ENCODE measurements around the gene RIPOR1. TPM values are rescaled to one million over a fixed set of nuclear protein-coding genes. Genes with fewer than 3 reads are reported as not detected.
A peak's percentile ranks its signal among the peaks of the same experiment; 100 is the strongest.

Gene RIPOR1
- total and polyA plus RNA-seq, 2 of the 4 experiments (the other 2 are of a cell fraction), result 9.5 to 41.3 TPM

DNA sequence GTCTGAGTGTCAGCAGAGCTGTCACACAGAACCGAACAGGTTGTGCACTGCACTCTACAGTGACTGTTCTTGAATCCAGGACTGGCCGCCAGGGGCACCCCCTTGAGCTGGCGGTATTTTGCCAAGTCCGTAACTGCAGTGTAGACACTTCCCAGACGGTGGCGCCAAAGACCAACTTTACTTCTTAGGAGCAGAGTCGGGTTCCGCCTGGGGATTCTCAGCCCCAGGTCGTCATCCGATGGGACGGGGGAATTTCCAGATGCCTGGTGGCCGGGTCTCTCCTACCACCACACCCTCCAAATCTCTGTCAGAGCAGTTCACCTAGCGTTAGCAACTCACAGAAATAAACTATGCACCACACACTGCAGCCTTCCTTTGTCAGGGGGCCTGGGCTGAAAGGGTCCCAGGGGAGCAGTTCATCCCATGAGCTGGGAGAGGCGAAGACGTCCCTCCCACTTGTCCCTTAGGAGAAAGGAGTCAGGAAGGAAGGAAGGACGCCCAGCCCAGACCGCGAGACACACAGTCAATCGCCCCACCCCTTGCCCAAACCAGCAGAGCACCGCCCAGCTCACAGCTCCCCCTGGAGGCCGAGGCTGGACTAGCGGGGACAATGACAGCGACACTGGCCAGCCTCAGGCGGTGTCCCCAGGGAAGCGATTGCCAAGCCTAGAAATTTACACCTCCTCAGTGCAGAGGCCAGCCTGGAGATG, 7.4 kb upstream of the RIPOR1 start (continued):
- peak; percentile 35; the same call in 1 of the 2 replicates for TF ChIP-seq CHD1 (IDR thresholded peaks at IDR 0.05; ENCODE audit: low read depth, low read length)

DNA sequence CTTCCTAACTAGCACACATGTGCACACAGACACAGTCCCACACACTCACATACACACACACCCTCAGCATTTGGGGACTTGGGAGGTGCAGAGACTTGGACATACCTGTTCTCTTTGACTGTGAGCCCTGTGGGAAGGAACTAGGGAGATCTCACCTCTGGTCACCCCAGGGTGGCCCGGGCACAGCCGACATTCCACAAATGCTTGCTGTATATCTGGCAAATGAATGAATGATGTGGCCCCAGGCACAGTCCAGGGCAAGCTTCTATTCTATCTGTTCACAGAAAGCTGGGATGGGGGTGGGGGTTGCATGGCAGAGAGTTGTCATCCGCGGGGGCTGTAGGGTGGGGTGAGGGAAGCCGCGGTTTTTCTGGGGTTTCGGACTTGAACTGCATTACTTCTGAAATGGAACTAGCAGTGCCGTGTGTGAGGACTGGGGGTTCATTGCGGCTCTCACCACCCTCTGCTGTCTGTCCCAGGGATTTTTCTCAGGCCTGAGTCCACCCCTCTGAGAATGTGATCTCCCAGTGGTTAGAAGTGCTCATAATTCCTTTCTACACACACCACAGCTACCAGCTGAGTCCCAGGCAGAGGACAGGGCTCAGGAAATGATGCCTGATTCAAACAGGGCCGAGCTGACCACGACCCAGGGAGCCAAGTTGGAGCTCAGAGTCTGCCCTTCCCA, 3.3 kb upstream of the RIPOR1 start:
- Histone ChIP-seq H2BK20ac (ENCODE audit: low read depth, low read length) (no peak overlapping the region), H3K79me1 (ENCODE audit: low read depth in 1 of 2, low read length in 2 of 2) (peaks cover 7 to 10% of the 10 kb centered on the region in 2 experiments; a peak in 3 of 4 replicates), H4K91ac (ENCODE audit: insufficient read depth, low read depth, low read length) (no peak overlapping the region), H2BK120ac (ENCODE audit: low read depth, low read length) (no peak overlapping the region), H3K56ac (ENCODE audit: extremely low read depth, insufficient read depth, low read length) (no peak overlapping the region), H4K5ac (ENCODE audit: low read depth, low read length) (no peak overlapping the region), H3K18ac (ENCODE audit: low read depth, low read length) (no peak overlapping the region), H2AK5ac (ENCODE audit: low read depth, low read length) (no peak overlapping the region), H3K14ac (replicated peaks; ENCODE audit: low read depth, low read length) (no peak overlapping the region), H3K4me2 (ENCODE audit: low read depth, low read length) (no peak overlapping the region), H3K9me3 (ENCODE audit: control insufficient read depth, insufficient read depth, low read length) (no peaks in the 10 kb centered on the region), H3K23ac (ENCODE audit: low read depth, low read length) (0 out of 2 replicates have a peak overlapping the region, but pooled peaks have one; percentile 7), H3K27ac (ENCODE audit: insufficient read depth, low read length) (no peak overlapping the region), H3K9me1 (ENCODE audit: insufficient read depth, low read length) (no peaks in the 10 kb centered on the region), H4K20me1 (ENCODE audit: insufficient read depth, low read length) (peaks cover 4% of the 10 kb centered on the region; the same call in 1 of the 2 replicates), H3K4me1 (ENCODE audit: control insufficient read depth, insufficient read depth, low read length) (peaks cover 5% of the 10 kb centered on the region), H3K4me3 (ENCODE audit: insufficient read depth, low read depth, low read length) (no peak overlapping the region), H4K8ac (ENCODE audit: low read depth in 2 of 2, low read length in 2 of 2) (no peak overlapping the region), H2AFZ (replicated peaks; ENCODE audit: low read length, poor library complexity) (no peak overlapping the region), H2BK15ac (ENCODE audit: low read depth, low read length) (0 out of 3 replicates have a peak overlapping the region, but pooled peaks have one; percentile 20), H2BK5ac (ENCODE audit: low read depth, low read length, poor library complexity, severe bottlenecking) (no peak overlapping the region), H3K9ac (ENCODE audit: low read depth, low read length) (no peak overlapping the region), H3K27me3 (ENCODE audit: control insufficient read depth, insufficient read depth, low read length) (no peaks in the 10 kb centered on the region), H2AK9ac (replicated peaks; ENCODE audit: low read depth, low read length, poor library complexity) (no peak overlapping the region), H3K4ac (ENCODE audit: low read depth, low read length) (peak overlapping the region; percentile 3; the same call in 1 of the 2 replicates), H3K36me3 (ENCODE audit: control insufficient read depth, insufficient read depth, low read length) (no peaks in the 10 kb centered on the region)
- 42% methylated on average over 2 of the region's 11 CpGs; no CpG with 5 or more reads in 1 of the 2 experiments for WGBS, 2 experiments (ENCODE audit: extremely low coverage in 2 of 2, insufficient read length in 1 of 2)
- dilution Hi-C loops (cut with HindIII; ENCODE audit: low sequenced_read_pairs, unreplicated experiment) (no loop called here), intact Hi-C loops (cut with micrococcal nuclease) (loop anchor here (10.0 kb wide), 1 partner anchor 279 kb away; the partner anchor contains the start of genes RANBP10 and TSNAXIP1), in situ Hi-C loops (cut with MboI; ENCODE audit: low sequenced_read_pairs) (loop anchor here (10.0 to 25.0 kb wide), 2 partner anchors 139 to 412 kb away; partner anchors contain the start of genes ACD, C16orf86, CTRL and ENKD1)
- BruUV-seq (replicated peaks), result no TSS peak
- no peak for ATAC-seq (ENCODE audit: low read depth)
- TF ChIP-seq SMC3 (IDR thresholded peaks at IDR 0.05; ENCODE audit: low read depth, low read length), result no peak
- TF ChIP-seq, protein P1, sequence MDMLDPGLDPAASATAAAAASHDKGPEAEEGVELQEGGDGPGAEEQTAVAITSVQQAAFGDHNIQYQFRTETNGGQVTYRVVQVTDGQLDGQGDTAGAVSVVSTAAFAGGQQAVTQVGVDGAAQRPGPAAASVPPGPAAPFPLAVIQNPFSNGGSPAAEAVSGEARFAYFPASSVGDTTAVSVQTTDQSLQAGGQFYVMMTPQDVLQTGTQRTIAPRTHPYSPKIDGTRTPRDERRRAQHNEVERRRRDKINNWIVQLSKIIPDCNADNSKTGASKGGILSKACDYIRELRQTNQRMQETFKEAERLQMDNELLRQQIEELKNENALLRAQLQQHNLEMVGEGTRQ (IDR thresholded peaks at IDR 0.05; ENCODE audit: low read depth, low read length), result no peak
- no peak for TF ChIP-seq RAD21 (IDR thresholded peaks at IDR 0.05; ENCODE audit: low read length)
- TF ChIP-seq MAZ (IDR thresholded peaks at IDR 0.05; ENCODE audit: borderline replicate concordance, low read depth, low read length), result no peak
- TF ChIP-seq POLR2A (IDR thresholded peaks at IDR 0.05; ENCODE audit: low read depth, low read length), result no peak
- no peak for TF ChIP-seq NFE2L2 (IDR thresholded peaks at IDR 0.05; ENCODE audit: low read depth, low read length)
- TF ChIP-seq, protein P2, sequence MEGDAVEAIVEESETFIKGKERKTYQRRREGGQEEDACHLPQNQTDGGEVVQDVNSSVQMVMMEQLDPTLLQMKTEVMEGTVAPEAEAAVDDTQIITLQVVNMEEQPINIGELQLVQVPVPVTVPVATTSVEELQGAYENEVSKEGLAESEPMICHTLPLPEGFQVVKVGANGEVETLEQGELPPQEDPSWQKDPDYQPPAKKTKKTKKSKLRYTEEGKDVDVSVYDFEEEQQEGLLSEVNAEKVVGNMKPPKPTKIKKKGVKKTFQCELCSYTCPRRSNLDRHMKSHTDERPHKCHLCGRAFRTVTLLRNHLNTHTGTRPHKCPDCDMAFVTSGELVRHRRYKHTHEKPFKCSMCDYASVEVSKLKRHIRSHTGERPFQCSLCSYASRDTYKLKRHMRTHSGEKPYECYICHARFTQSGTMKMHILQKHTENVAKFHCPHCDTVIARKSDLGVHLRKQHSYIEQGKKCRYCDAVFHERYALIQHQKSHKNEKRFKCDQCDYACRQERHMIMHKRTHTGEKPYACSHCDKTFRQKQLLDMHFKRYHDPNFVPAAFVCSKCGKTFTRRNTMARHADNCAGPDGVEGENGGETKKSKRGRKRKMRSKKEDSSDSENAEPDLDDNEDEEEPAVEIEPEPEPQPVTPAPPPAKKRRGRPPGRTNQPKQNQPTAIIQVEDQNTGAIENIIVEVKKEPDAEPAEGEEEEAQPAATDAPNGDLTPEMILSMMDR (conservative IDR thresholded peaks at IDR 0.05; ENCODE audit: low read depth, low read length), result peak; percentile 17; the same call in 1 of the 2 replicates
- TF ChIP-seq BHLHE40 (IDR thresholded peaks at IDR 0.05; ENCODE audit: low read depth, low read length), result no peak
- ChIA-PET CTCF (interaction anchor here (0.8 kb wide), 1 partner anchor 31 kb away, joined by 3 read pairs; no protein-coding TSS in a partner anchor), POLR2A (ENCODE audit: unreplicated experiment) (no interaction called here)
- peak; percentile 37 for DNase-seq

All from IMR-90 (cell line).